Loucy (cell line): Measurements from ENCODE around the gene SLC2A4.

Experiments used
- H2AFZ ChIP-seq: fragments of 200-600 bp; sonication (generic); 2 replicates; pipeline ENCODE4 v1.6.0; 2016; ENCODE audit warnings: antibody characterized with exemption, mild to moderate bottlenecking, low read length, moderate library complexity
- H3F3A ChIP-seq: fragments of 200-600 bp; 2 replicates; pipeline ENCODE4 v1.6.0; 2016; ENCODE audit warnings: antibody characterized with exemption, low read depth, mild to moderate bottlenecking
- H3K27me3 ChIP-seq: fragments of 200-600 bp; sonication (generic); 2 replicates; pipeline ENCODE4 v1.6.1; 2014; ENCODE audit warnings: low read length, mild to moderate bottlenecking; ENCODE audit not compliant: insufficient read depth, poor library complexity, severe bottlenecking
- H3K36me3 ChIP-seq: fragments of 200-600 bp; sonication (generic); 2 replicates; pipeline ENCODE4 v1.6.1; 2016; ENCODE audit warnings: low read length; ENCODE audit not compliant: insufficient read depth
- H3K4me1 ChIP-seq: fragments of 200-600 bp; sonication (generic); 2 replicates; pipeline ENCODE4 v1.5.1; 2014; ENCODE audit warnings: low read length, mild to moderate bottlenecking; ENCODE audit not compliant: insufficient read depth, poor library complexity, severe bottlenecking
- H3K4me2 ChIP-seq: fragments of 200-600 bp; sonication (generic); 2 replicates; pipeline ENCODE4 v1.6.0; 2014; ENCODE audit warnings: antibody characterized with exemption, low read length, low read depth, mild to moderate bottlenecking; ENCODE audit not compliant: poor library complexity, severe bottlenecking
- H3K4me3 ChIP-seq: fragments of 200-600 bp; sonication (generic); 2 replicates; pipeline ENCODE4 v1.5.1; 2014; ENCODE audit warnings: low read length, mild to moderate bottlenecking, mixed read lengths; ENCODE audit not compliant: poor library complexity, severe bottlenecking
- H3K79me2 ChIP-seq: fragments of 200-600 bp; sonication (generic); 2 replicates; pipeline ENCODE4 v1.6.1; 2014; ENCODE audit warnings: low read length; ENCODE audit not compliant: insufficient read depth
- H3K9ac ChIP-seq: fragments of 200-600 bp; sonication (generic); 2 replicates; pipeline ENCODE4 v1.6.0; 2014; ENCODE audit warnings: mild to moderate bottlenecking, low read depth, low read length, moderate library complexity; ENCODE audit not compliant: poor library complexity, severe bottlenecking
- H3K9me2 ChIP-seq: fragments of 200-600 bp; sonication (generic); replicated peaks from 2 replicates; pipeline ENCODE4 v1.6.1; 2016; ENCODE audit warnings: low read depth, low read length, mixed read lengths
- H3K9me3 ChIP-seq: fragments of 200-600 bp; sonication (generic); 2 replicates; pipeline ENCODE4 v1.6.1; 2014; ENCODE audit warnings: mild to moderate bottlenecking, antibody characterized with exemption, low read length, low read depth; ENCODE audit not compliant: insufficient read depth
- H4K20me1 ChIP-seq: fragments of 200-600 bp; sonication (generic); 2 replicates; pipeline ENCODE4 v1.6.0; 2014; ENCODE audit warnings: antibody characterized with exemption, low read length, mild to moderate bottlenecking; ENCODE audit not compliant: insufficient read depth, poor library complexity, severe bottlenecking
- EZH2phosphoT487 ChIP-seq: fragments of 200-600 bp; IDR thresholded peaks from 2 replicates; pipeline ENCODE4 v1.6.1; 2018; ENCODE audit warnings: antibody characterized with exemption, mild to moderate bottlenecking, moderate library complexity, borderline replicate concordance
- TF ChIP-seq, protein P1 (sequence below): fragments of 200-600 bp; sonication (generic); conservative IDR thresholded peaks from 2 replicates; pipeline ENCODE4 v1.5.1; 2014; ENCODE audit warnings: mild to moderate bottlenecking, antibody characterized with exemption, low read length

SLC2A4 gene

GRCh38 chr17:7323731-7324437, 42.4 kb downstream of the SLC2A4 start:
- H3K36me3 ChIP-seq, result peaks cover 27% of the 10 kb centered on the region; the same call in 1 of the 2 replicates
- H3K9me3 ChIP-seq, result no peaks in the 10 kb centered on the region
- H3K4me2 ChIP-seq, result no peak overlapping the region
- H3K4me3 ChIP-seq, result no peak overlapping the region
- H3K79me2 ChIP-seq, result peaks cover 20% of the 10 kb centered on the region
- H3K9ac ChIP-seq, result no peak overlapping the region
- no peaks in the 10 kb centered on the region for H3F3A ChIP-seq
- peaks cover 5% of the 10 kb centered on the region for H4K20me1 ChIP-seq
- no peak overlapping the region for H2AFZ ChIP-seq
- no peak for TF ChIP-seq EZH2phosphoT487
- TF ChIP-seq, protein P1, sequence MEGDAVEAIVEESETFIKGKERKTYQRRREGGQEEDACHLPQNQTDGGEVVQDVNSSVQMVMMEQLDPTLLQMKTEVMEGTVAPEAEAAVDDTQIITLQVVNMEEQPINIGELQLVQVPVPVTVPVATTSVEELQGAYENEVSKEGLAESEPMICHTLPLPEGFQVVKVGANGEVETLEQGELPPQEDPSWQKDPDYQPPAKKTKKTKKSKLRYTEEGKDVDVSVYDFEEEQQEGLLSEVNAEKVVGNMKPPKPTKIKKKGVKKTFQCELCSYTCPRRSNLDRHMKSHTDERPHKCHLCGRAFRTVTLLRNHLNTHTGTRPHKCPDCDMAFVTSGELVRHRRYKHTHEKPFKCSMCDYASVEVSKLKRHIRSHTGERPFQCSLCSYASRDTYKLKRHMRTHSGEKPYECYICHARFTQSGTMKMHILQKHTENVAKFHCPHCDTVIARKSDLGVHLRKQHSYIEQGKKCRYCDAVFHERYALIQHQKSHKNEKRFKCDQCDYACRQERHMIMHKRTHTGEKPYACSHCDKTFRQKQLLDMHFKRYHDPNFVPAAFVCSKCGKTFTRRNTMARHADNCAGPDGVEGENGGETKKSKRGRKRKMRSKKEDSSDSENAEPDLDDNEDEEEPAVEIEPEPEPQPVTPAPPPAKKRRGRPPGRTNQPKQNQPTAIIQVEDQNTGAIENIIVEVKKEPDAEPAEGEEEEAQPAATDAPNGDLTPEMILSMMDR, result peak; percentile 95
- H3K4me1 ChIP-seq, result peaks cover 8% of the 10 kb centered on the region
- no peaks in the 10 kb centered on the region for H3K9me2 ChIP-seq
- no peaks in the 10 kb centered on the region for H3K27me3 ChIP-seq

- Histone ChIP-seq H3K27me3 (no peaks in the 10 kb centered on the region), H3K9ac (no peak overlapping the region), H3K9me2 (no peaks in the 10 kb centered on the region), H3F3A (no peaks in the 10 kb centered on the region), H4K20me1 (peaks cover 5% of the 10 kb centered on the region), H3K79me2 (peaks cover 21% of the 10 kb centered on the region), H3K4me3 (no peak overlapping the region), H3K4me1 (peaks cover 8% of the 10 kb centered on the region), H3K36me3 (peaks cover 27% of the 10 kb centered on the region; the same call in 1 of the 2 replicates), H3K4me2 (no peak overlapping the region), H2AFZ (no peak overlapping the region), H3K9me3 (no peaks in the 10 kb centered on the region)
- TF ChIP-seq, protein P1, result 0 out of 2 replicates have a peak, but pooled peaks have one; percentile 6
- TF ChIP-seq EZH2phosphoT487, result no peak
These were observed 42.9 kb downstream of the SLC2A4 start for GRCh38 chr17:7324438-7324779.

DNA sequence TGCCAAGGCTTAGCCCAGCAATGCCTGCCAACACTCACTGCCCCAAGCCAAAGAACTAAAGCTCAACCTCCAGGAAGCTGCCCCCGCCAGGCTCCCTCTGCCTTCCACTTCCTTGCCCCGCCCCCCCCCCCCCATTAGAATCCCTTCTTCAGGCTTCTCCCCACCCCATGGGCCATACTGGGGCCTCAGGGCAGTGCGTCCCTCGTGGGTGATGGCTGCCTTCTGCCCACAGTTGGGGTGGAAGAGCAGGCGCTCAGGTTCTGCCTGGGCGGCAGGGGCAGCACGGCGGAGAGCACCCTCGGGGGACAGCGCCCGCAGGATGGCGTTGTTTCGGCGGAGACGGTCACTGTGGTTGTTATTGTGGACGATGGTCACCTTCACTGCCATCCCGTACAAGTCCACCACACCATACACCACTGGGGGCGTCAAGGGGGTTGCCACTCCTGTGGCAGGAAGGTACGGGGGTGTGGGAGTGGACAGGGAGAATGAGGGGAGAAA, 43.6 kb downstream of the SLC2A4 start:
- no peaks in the 10 kb centered on the region for H3K9me2 ChIP-seq
- peaks cover 8% of the 10 kb centered on the region for H3K4me1 ChIP-seq
- TF ChIP-seq, protein P1, result no peak
- TF ChIP-seq EZH2phosphoT487, result no peak
- H3K27me3 ChIP-seq, result no peaks in the 10 kb centered on the region
- H3K9ac ChIP-seq, result no peak overlapping the region
- H3K79me2 ChIP-seq, result peaks cover 21% of the 10 kb centered on the region
- H2AFZ ChIP-seq, result no peak overlapping the region
- no peak overlapping the region for H3K4me2 ChIP-seq
- no peaks in the 10 kb centered on the region for H3K9me3 ChIP-seq
- no peak overlapping the region for H3K4me3 ChIP-seq
- peaks cover 27% of the 10 kb centered on the region; the same call in 1 of the 2 replicates for H3K36me3 ChIP-seq
- H3F3A ChIP-seq, result no peaks in the 10 kb centered on the region
- H4K20me1 ChIP-seq, result peaks cover 5% of the 10 kb centered on the region
